PC-9 (cell line): ENCODE results near the gene OR6N1.

ENCODE experiments used
- EZH2 ChIP-seq: fragments of 200-600 bp; sonication (generic); IDR thresholded peaks from 2 replicates; pipeline ENCODE4 v1.8.0; 2017; ENCODE audit warnings: antibody characterized with exemption, low read depth
- TF ChIP-seq, protein P1 (sequence below): fragments of 200-600 bp; sonication (generic); conservative IDR thresholded peaks from 2 replicates; pipeline ENCODE4 v1.6.1; 2017; ENCODE audit warnings: mixed run types, antibody characterized with exemption, mild to moderate bottlenecking, moderate library complexity

DNA sequence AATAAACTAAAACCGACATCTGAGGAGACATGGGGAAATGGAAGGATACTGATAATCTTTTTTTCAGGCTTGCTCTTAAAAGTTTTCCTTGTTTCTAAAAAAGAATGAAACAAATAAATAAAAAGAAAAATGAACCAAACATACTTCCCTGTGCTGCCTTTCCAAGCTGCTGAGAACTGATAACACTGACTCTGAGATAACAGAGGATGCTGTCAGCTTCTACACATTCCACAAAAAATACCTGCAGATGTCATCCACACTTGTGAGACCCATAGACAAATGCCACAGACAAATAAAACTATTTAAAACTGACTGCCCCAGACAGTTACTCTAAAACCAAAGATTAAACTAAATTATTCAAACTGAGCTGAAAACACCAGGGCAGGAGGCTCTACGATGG is 39.5 kb downstream of the OR6N1 start:
- TF ChIP-seq, protein P1, sequence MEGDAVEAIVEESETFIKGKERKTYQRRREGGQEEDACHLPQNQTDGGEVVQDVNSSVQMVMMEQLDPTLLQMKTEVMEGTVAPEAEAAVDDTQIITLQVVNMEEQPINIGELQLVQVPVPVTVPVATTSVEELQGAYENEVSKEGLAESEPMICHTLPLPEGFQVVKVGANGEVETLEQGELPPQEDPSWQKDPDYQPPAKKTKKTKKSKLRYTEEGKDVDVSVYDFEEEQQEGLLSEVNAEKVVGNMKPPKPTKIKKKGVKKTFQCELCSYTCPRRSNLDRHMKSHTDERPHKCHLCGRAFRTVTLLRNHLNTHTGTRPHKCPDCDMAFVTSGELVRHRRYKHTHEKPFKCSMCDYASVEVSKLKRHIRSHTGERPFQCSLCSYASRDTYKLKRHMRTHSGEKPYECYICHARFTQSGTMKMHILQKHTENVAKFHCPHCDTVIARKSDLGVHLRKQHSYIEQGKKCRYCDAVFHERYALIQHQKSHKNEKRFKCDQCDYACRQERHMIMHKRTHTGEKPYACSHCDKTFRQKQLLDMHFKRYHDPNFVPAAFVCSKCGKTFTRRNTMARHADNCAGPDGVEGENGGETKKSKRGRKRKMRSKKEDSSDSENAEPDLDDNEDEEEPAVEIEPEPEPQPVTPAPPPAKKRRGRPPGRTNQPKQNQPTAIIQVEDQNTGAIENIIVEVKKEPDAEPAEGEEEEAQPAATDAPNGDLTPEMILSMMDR: no peak
- TF ChIP-seq EZH2: no peak
